ENCODE results near the gene HMGCS2. TPM values are rescaled to one million over a fixed set of nuclear protein-coding genes. Genes with fewer than 3 reads are reported as not detected.

Gene HMGCS2
- polyA plus RNA-seq, 1 experiment, result not detected

DNA sequence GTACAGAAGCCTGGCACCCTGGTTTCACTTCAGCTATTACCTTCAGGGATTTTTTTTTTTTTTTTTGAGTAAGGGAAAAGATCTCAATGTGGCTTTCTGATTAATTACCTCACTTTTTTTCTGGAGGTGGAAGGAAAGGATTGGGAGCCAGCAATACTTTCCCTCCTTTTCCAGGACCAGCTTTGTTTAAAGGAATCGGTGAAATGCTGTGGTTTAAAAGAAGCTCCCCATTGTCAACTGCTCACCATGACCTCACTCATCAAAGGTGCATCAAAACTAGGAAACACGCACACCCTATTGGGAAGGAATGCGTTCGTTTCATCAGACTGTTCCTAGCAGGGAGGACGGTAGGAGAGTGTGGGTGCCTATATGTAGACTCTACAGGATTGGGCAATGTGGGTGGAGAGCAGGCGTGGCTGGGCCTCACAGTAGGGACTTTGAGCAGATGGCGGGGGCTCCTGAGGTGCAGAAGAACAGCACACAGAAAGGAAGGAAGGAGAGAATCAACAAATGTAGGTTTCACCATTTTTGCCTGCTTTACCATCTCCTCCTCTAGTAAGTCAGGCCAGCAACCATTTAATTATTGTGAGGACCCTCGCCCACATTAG is 44.0 kb downstream of the HMGCS2 start:
- ChIA-PET CTCF (interaction anchor here (1.3 kb wide), 1 partner anchor 19 kb away, joined by 4 read pairs; no protein-coding TSS in a partner anchor), POLR2A (interaction anchor here (0.7 kb wide), 1 partner anchor 136 kb away, joined by 5 read pairs; no protein-coding TSS in a partner anchor)
- Histone ChIP-seq H3K27ac (ENCODE audit: low read depth, low read length) (no peak overlapping the region), H3K27me3 (ENCODE audit: control insufficient read depth, insufficient read depth, low read length) (no peaks in the 10 kb centered on the region), H3K4me3 (ENCODE audit: low read depth, low read length) (no peak overlapping the region), H3K9me3 (ENCODE audit: control insufficient read depth, insufficient read depth, low read length) (no peaks in the 10 kb centered on the region)
- no peak for TF ChIP-seq CTCF (IDR thresholded peaks at IDR 0.05; ENCODE audit: low read depth, low read length)
- no peak for DNase-seq (ENCODE audit: low read depth, low spot score)

GRCh38 chr1:119721896-119722295 is 46.8 kb downstream of the HMGCS2 start:
- Histone ChIP-seq H3K9me3 (ENCODE audit: control insufficient read depth, insufficient read depth, low read length) (no peaks in the 10 kb centered on the region), H3K4me3 (ENCODE audit: low read depth, low read length) (no peak overlapping the region), H3K27me3 (ENCODE audit: control insufficient read depth, insufficient read depth, low read length) (no peaks in the 10 kb centered on the region), H3K27ac (ENCODE audit: low read depth, low read length) (no peak overlapping the region)
- POLR2A ChIA-PET, result no interaction called here
- TF ChIP-seq CTCF (IDR thresholded peaks at IDR 0.05; ENCODE audit: low read depth, low read length), result no peak
- DNase-seq (ENCODE audit: low read depth, low spot score), result no peak
- CTCF ChIA-PET, result no interaction called here

DNA sequence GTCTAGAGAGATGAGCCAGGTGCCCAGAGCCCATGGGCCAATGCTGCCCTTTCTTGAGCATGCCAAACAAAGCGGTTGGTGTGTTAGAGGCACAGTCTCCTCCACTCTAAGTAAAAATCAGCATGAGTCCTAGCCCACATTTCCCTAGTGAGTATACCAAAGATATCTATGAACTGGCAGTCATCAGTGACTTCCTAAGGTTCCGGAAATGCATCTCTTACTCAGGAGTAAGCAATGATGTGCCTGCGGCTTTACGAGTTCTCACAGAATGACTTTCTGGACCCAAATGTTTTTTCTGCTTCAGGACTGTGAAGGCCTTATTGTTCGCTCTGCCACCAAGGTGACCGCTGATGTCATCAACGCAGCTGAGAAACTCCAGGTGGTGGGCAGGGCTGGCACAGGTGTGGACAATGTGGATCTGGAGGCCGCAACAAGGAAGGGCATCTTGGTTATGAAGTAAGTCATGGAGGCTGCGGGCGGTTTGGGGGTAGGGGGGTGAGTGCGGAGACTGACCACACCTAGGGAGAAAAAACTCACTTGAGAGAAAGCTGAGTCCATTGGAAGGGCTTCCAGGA is 47.8 kb downstream of the HMGCS2 start:
- no peak for TF ChIP-seq CTCF (IDR thresholded peaks at IDR 0.05; ENCODE audit: low read depth, low read length)
- ChIA-PET POLR2A (no interaction called here), CTCF (no interaction called here)
- DNase-seq (ENCODE audit: low read depth, low spot score), result no peak
- H3K27ac ChIP-seq (ENCODE audit: low read depth, low read length), result no peak overlapping the region
- no peaks in the 10 kb centered on the region for H3K9me3 ChIP-seq (ENCODE audit: control insufficient read depth, insufficient read depth, low read length)
- H3K4me3 ChIP-seq (ENCODE audit: low read depth, low read length), result no peak overlapping the region
- no peaks in the 10 kb centered on the region for H3K27me3 ChIP-seq (ENCODE audit: control insufficient read depth, insufficient read depth, low read length)

DNA sequence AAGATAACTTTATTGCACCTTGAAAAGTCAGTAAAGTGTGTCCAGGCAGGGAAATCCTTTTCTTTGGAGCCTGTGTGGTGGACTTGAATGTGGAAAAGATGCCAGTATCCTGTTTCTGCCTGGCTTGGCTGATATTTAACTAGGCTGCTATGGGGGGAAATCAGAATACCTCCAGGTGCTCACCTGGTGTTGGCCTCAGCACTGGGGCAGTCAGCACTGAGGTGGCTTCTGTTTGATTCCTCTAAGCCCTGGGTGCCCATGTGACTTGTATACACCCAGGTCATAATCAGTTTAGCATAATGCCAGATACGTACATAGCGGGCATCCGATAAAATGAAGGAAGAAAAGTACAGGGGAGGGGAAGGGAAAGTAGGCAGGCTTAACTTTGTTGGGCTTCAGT is 49.7 kb downstream of the HMGCS2 start:
- Histone ChIP-seq H3K27me3 (ENCODE audit: control insufficient read depth, insufficient read depth, low read length) (no peaks in the 10 kb centered on the region), H3K27ac (ENCODE audit: low read depth, low read length) (no peak overlapping the region), H3K9me3 (ENCODE audit: control insufficient read depth, insufficient read depth, low read length) (no peaks in the 10 kb centered on the region), H3K4me3 (ENCODE audit: low read depth, low read length) (no peak overlapping the region)
- DNase-seq (ENCODE audit: low read depth, low spot score), result no peak
- CTCF ChIA-PET, result no interaction called here
- POLR2A ChIA-PET, result no interaction called here
- no peak for TF ChIP-seq CTCF (IDR thresholded peaks at IDR 0.05; ENCODE audit: low read depth, low read length)

DNA sequence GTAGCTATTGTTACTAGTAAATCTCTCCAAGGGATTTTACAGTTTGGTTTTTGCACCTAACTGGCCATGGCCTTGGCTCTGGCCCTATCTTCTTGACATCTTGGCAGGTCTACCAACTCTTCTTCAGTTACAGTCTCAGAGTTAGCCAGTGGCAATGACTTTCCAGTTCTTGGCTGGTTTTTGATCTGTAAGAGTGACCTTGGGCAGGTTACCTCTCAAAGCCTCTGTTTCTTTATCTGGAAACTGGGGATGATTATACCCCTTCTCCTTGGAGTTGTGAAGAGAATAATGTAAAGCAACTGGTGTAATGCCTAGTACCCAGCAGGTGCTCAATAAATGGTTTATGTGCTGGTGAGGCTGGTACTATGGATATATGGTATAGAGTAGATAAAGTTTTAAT is 50.3 kb downstream of the HMGCS2 start:
- Histone ChIP-seq H3K27me3 (ENCODE audit: control insufficient read depth, insufficient read depth, low read length) (no peaks in the 10 kb centered on the region), H3K4me3 (ENCODE audit: low read depth, low read length) (no peak overlapping the region), H3K9me3 (ENCODE audit: control insufficient read depth, insufficient read depth, low read length) (no peaks in the 10 kb centered on the region), H3K27ac (ENCODE audit: low read depth, low read length) (no peak overlapping the region)
- no peak for TF ChIP-seq CTCF (IDR thresholded peaks at IDR 0.05; ENCODE audit: low read depth, low read length)
- no peak for DNase-seq (ENCODE audit: low read depth, low spot score)
- CTCF ChIA-PET, result no interaction called here
- POLR2A ChIA-PET, result no interaction called here
